ENCODE measurements around the gene ZNF783.

GRCh38 chr7:149313981-149314380, 52.0 kb downstream of the ZNF783 start:
- TF ChIP-seq, protein P1, sequence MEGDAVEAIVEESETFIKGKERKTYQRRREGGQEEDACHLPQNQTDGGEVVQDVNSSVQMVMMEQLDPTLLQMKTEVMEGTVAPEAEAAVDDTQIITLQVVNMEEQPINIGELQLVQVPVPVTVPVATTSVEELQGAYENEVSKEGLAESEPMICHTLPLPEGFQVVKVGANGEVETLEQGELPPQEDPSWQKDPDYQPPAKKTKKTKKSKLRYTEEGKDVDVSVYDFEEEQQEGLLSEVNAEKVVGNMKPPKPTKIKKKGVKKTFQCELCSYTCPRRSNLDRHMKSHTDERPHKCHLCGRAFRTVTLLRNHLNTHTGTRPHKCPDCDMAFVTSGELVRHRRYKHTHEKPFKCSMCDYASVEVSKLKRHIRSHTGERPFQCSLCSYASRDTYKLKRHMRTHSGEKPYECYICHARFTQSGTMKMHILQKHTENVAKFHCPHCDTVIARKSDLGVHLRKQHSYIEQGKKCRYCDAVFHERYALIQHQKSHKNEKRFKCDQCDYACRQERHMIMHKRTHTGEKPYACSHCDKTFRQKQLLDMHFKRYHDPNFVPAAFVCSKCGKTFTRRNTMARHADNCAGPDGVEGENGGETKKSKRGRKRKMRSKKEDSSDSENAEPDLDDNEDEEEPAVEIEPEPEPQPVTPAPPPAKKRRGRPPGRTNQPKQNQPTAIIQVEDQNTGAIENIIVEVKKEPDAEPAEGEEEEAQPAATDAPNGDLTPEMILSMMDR (IDR thresholded peaks at IDR 0.05; ENCODE audit: low read depth, low read length) = no peak
- TF ChIP-seq EZH2phosphoT487 (IDR thresholded peaks at IDR 0.05; ENCODE audit: low read depth) = no peak

All from OCI-LY3 (cell line).